VCaP (cell line): ENCODE results near the gene ADGRV1.

Experiments used
- H3K27ac ChIP-seq: fragments of 450-650 bp; 2 replicates; pipeline ENCODE4 v1.5.1; 2017
- CTCF ChIP-seq: fragments of 450-650 bp; conservative IDR thresholded peaks from 2 replicates; pipeline ENCODE4 v1.5.1; 2017; ENCODE audit warnings: mild to moderate bottlenecking, moderate library complexity

Gene ADGRV1

GRCh38 chr5:90547072-90547536, 11.5 kb upstream of the ADGRV1 start:
- H3K27ac ChIP-seq: no peak overlapping the region
- no peak for TF ChIP-seq CTCF

GRCh38 chr5:90548069-90548593, 10.5 kb upstream of the ADGRV1 start:
- no peak for TF ChIP-seq CTCF
- H3K27ac ChIP-seq: no peak overlapping the region

- H3K27ac ChIP-seq: no peak overlapping the region
- TF ChIP-seq CTCF: no peak
Measured at GRCh38 chr5:90549223-90549622, 9.4 kb upstream of the ADGRV1 start.

- H3K27ac ChIP-seq: no peak overlapping the region
- no peak for TF ChIP-seq CTCF
Measured at GRCh38 chr5:90549729-90550275, 8.8 kb upstream of the ADGRV1 start.

- no peak for TF ChIP-seq CTCF
- H3K27ac ChIP-seq: no peak overlapping the region
Measured at GRCh38 chr5:90550963-90551362, 7.6 kb upstream of the ADGRV1 start.

GRCh38 chr5:90551376-90551775, 7.2 kb upstream of the ADGRV1 start:
- TF ChIP-seq CTCF: no peak
- no peak overlapping the region for H3K27ac ChIP-seq

GRCh38 chr5:90553711-90554110, 4.9 kb upstream of the ADGRV1 start:
- H3K27ac ChIP-seq: no peak overlapping the region
- TF ChIP-seq CTCF: no peak
